Smooth muscle cell (in vitro differentiated cells): ENCODE measurements around the gene SSC4D. TPM values are rescaled to one million over a fixed set of nuclear protein-coding genes. Genes with fewer than 3 reads are reported as not detected.
"Not testable (repeated sequence)": the region's sequence is repeated elsewhere in the genome, so short reads cannot be mapped to it uniquely, and the experiment has no call there.

ENCODE experiments used
- DNase-seq: peaks from one replicate; lab custom pipeline; 2025; ENCODE audit not compliant: unreplicated experiment; lab: John Stamatoyannopoulos, UW
- H2AFZ ChIP-seq: fragments of 200-600 bp; sonication (generic); 2 replicates; pipeline ENCODE4 v1.6.0; 2016; ENCODE audit warnings: antibody characterized with exemption, low read depth, mild to moderate bottlenecking
- H3F3A ChIP-seq: fragments of 200-600 bp; sonication (generic); 2 replicates; pipeline ENCODE4 v1.6.0; 2017; ENCODE audit warnings: antibody characterized with exemption, low read depth
- H3K27ac ChIP-seq: fragments of 200-600 bp; sonication (generic); 2 replicates; pipeline ENCODE4 v1.5.1; 2016; ENCODE audit warnings: low read depth, mild to moderate bottlenecking
- H3K27me3 ChIP-seq: fragments of 200-600 bp; sonication (generic); 2 replicates; pipeline ENCODE4 v1.6.1; 2016; ENCODE audit warnings: low read depth, mild to moderate bottlenecking
- H3K36me3 ChIP-seq: fragments of 200-600 bp; sonication (generic); 2 replicates; pipeline ENCODE4 v1.5.1; 2016; ENCODE audit warnings: low read depth
- H3K4me1 ChIP-seq: fragments of 200-600 bp; sonication (generic); 2 replicates; pipeline ENCODE4 v1.5.1; 2016; ENCODE audit warnings: low read depth
- H3K4me2 ChIP-seq: fragments of 200-600 bp; sonication (generic); 2 replicates; pipeline ENCODE4 v1.6.0; 2016; ENCODE audit warnings: mild to moderate bottlenecking
- H3K4me3 ChIP-seq: fragments of 200-600 bp; sonication (generic); 2 replicates; pipeline ENCODE4 v1.5.1; 2016; ENCODE audit warnings: mild to moderate bottlenecking
- H3K79me2 ChIP-seq: fragments of 200-600 bp; sonication (generic); 2 replicates; pipeline ENCODE4 v1.6.0; 2016; ENCODE audit warnings: low read depth, mild to moderate bottlenecking
- H3K9ac ChIP-seq: fragments of 200-600 bp; sonication (generic); 2 replicates; pipeline ENCODE4 v1.6.0; 2016; ENCODE audit warnings: low read depth
- H3K9me3 ChIP-seq: fragments of 200-600 bp; sonication (generic); replicated peaks from 2 replicates; pipeline ENCODE4 v1.5.1; 2016; ENCODE audit warnings: low read depth
- H4K20me1 ChIP-seq: fragments of 200-600 bp; sonication (generic); 2 replicates; pipeline ENCODE4 v1.6.0; 2016; ENCODE audit warnings: low read depth
- CTCF ChIP-seq: fragments of 200-600 bp; sonication (generic); IDR thresholded peaks from 2 replicates; pipeline ENCODE4 v1.5.1; 2017; ENCODE audit warnings: borderline replicate concordance, mild to moderate bottlenecking, antibody characterized with exemption; ENCODE audit not compliant: insufficient read depth, poor library complexity, severe bottlenecking
- WGBS: methylation state at CpG from one replicate; pipeline ENCODE4 v1.1.7; 2016; ENCODE audit warnings: low lambda C conversion rate; 5-methylcytosine and 5-hydroxymethylcytosine counted together
- polyA plus RNA-seq: library from polyadenylated mRNA; unstranded; fragments of >200 nt; fragmentation: Nextera tagmentation; extraction: Ambion mirVana; gene quantifications from 2 replicates; pipeline ENCODE4 v1.2.1, GENCODE V29; 2016
- total RNA-seq: library from RNA; depleted of rRNA; stranded (reverse); fragments of >200 nt; gene quantifications from 2 replicates; pipeline ENCODE4 v1.2.3, GENCODE V29; 2014

Gene SSC4D
- total and polyA plus RNA-seq, 2 experiments from 2014 or later: 2.2 to 2.3 TPM

GRCh38 chr7:76426246-76426645 is 16.7 kb upstream of the SSC4D start:
- H3K79me2 ChIP-seq: no peaks in the 10 kb centered on the region
- no peak for DNase-seq
- H3K4me2 ChIP-seq: no peak overlapping the region
- peaks cover 7% of the 10 kb centered on the region for H3K4me1 ChIP-seq
- no peaks in the 10 kb centered on the region for H3K27me3 ChIP-seq
- no peak overlapping the region for H3K9ac ChIP-seq
- no peaks in the 10 kb centered on the region for H3K36me3 ChIP-seq
- no peaks in the 10 kb centered on the region for H4K20me1 ChIP-seq
- H3F3A ChIP-seq: no peaks in the 10 kb centered on the region
- no peak overlapping the region for H3K4me3 ChIP-seq
- H3K27ac ChIP-seq: no peak overlapping the region
- TF ChIP-seq CTCF: no peak
- H3K9me3 ChIP-seq: no peaks in the 10 kb centered on the region
- H2AFZ ChIP-seq: no peak overlapping the region
- WGBS: 92% methylated on average over 4 of the region's 4 CpGs

DNA sequence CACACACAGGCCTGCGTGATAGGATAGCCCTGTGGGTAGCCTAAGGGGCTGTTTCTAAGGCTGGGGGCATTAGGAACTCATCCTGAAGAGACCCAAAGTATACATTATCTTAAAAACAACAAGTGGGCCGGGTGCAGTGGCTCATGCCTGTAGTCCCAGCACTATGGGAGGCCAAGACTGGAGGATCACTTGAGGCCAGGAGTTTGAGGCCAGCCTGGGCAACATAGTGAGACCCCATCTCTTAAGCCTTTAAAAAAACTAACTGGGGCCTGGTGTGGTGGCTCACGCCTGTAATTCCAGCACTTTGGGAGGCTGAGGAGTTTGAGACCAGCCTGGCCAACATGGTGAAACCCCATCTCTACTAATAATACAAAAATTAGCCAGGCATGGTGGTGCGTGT is 16.1 kb upstream of the SSC4D start:
- not testable (repeated sequence) for H3K4me2 ChIP-seq, H3K36me3 ChIP-seq, H3K4me3 ChIP-seq, H3K9me3 ChIP-seq, H2AFZ ChIP-seq, H3K79me2 ChIP-seq, H3K27ac ChIP-seq, H3K9ac ChIP-seq, DNase-seq, H3K4me1 ChIP-seq, H3F3A ChIP-seq, H4K20me1 ChIP-seq, H3K27me3 ChIP-seq
- 95% methylated on average over 4 of the region's 4 CpGs for WGBS

GRCh38 chr7:76425156-76425555 is 15.7 kb upstream of the SSC4D start:
- Histone ChIP-seq H3K4me3 (no peak overlapping the region), H2AFZ (no peak overlapping the region), H4K20me1 (no peaks in the 10 kb centered on the region), H3K27ac (no peak overlapping the region), H3K9me3 (no peaks in the 10 kb centered on the region), H3K4me2 (no peak overlapping the region), H3K27me3 (no peaks in the 10 kb centered on the region), H3K9ac (no peak overlapping the region), H3K79me2 (no peaks in the 10 kb centered on the region), H3F3A (no peaks in the 10 kb centered on the region), H3K36me3 (no peaks in the 10 kb centered on the region), H3K4me1 (peaks cover 7% of the 10 kb centered on the region)
- WGBS: 96% methylated on average over 9 of the region's 9 CpGs
- TF ChIP-seq CTCF: no peak
- no peak for DNase-seq

DNA sequence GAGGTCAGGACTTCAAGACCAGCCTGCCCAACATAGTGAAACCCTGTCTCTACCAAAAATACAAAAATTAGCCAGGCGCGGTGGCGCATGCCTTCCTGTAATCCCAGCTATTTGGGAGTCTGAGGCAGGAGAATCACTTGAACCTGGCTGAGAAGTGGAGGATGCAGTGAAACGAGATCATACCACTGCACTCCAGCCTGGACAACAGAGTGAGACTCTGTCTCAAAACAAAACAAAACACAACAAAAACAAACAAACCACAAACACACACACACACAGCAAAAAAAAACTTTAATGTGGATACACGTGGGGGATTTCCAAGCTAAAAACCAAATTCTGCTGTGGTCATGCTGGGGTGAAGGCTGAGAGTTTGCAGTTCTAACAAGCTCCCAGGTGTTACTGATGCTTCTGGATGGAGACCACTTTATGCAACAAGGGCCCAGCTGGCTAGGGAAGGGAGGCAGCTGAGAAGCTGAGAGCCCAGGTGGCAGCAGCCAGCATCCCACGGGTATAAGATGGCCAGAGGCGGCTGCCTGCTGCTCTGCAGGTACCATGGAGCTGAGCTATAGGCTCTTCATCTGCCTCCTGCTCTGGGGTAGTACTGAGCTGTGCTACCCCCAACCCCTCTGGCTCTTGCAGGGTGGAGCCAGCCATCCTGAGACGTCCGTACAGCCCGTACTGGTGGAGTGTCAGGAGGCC is 15.1 kb upstream of the SSC4D start, which contains the start of gene ZP3:
Gene ZP3 (plus strand): TSS at position 538 of the 699 bp plus-strand sequence. CDS start 15 bp downstream, at position 553.
- peak within 1 kb of the TSS; percentile 68 for H3K27ac ChIP-seq
- no peaks in the 10 kb centered on the region for H3F3A ChIP-seq
- H2AFZ ChIP-seq: no peak within 1 kb of the TSS
- H3K4me2 ChIP-seq: peak within 1 kb of the TSS; percentile 5
- no peaks in the 10 kb centered on the region for H3K36me3 ChIP-seq
- peak within 1 kb of the TSS; percentile 17 for H3K9ac ChIP-seq
- peaks cover 7% of the 10 kb centered on the region for H3K4me1 ChIP-seq
- TF ChIP-seq CTCF: no peak
- H3K9me3 ChIP-seq: no peaks in the 10 kb centered on the region
- 94% methylated on average over 10 of the region's 10 CpGs for WGBS
- no peaks in the 10 kb centered on the region for H3K27me3 ChIP-seq
- H4K20me1 ChIP-seq: no peaks in the 10 kb centered on the region
- H3K4me3 ChIP-seq: no peak within 1 kb of the TSS
- H3K79me2 ChIP-seq: no peaks in the 10 kb centered on the region
- DNase-seq: no peak
